Fibroblast of skin of right biceps (primary cell): Measurements from ENCODE around the gene SPTLC3.

Experiments used
- DNase-seq: peaks from one replicate; pipeline ENCODE4 v3.0.0-alpha.2; 2013

Gene SPTLC3

GRCh38 chr20:12987261-12987660 lies 21.5 kb upstream of the SPTLC3 start:
- DNase-seq = no peak

- no peak for DNase-seq
These were observed 19.1 kb upstream of the SPTLC3 start for GRCh38 chr20:12989586-12990115.

- no peak for DNase-seq
These were observed 11.6 kb upstream of the SPTLC3 start for GRCh38 chr20:12997128-12997655.

- DNase-seq = no peak
These were observed 10.7 kb upstream of the SPTLC3 start for GRCh38 chr20:12998046-12998445.

- DNase-seq = no peak
These were observed 9.6 kb upstream of the SPTLC3 start for GRCh38 chr20:12999201-12999600.

- DNase-seq = no peak
These were observed 6.5 kb upstream of the SPTLC3 start for GRCh38 chr20:13002251-13002650.

GRCh38 chr20:13006825-13007224 lies 1.9 kb upstream of the SPTLC3 start:
- peak; percentile 80 for DNase-seq

- no peak for DNase-seq
These were observed 1.2 kb upstream of the SPTLC3 start for GRCh38 chr20:13007596-13007995.

GRCh38 chr20:13009682-13010406 lies 1.1 kb downstream of the SPTLC3 start:
- peak; percentile 93 for DNase-seq

GRCh38 chr20:13012886-13013285 lies 4.1 kb downstream of the SPTLC3 start:
- no peak for DNase-seq

GRCh38 chr20:13013411-13013810 lies 4.6 kb downstream of the SPTLC3 start:
- no peak for DNase-seq

- no peak for DNase-seq
These were observed 8.5 kb downstream of the SPTLC3 start for GRCh38 chr20:13017235-13017634.

GRCh38 chr20:13017883-13018535 lies 9.2 kb downstream of the SPTLC3 start:
- no peak for DNase-seq

- DNase-seq = no peak
These were observed 12.6 kb downstream of the SPTLC3 start for GRCh38 chr20:13021205-13021970.

GRCh38 chr20:13022401-13023155 lies 13.8 kb downstream of the SPTLC3 start:
- peak; percentile 78 for DNase-seq

- peak; percentile 53 for DNase-seq
These were observed 15.8 kb downstream of the SPTLC3 start for GRCh38 chr20:13024596-13024995.

GRCh38 chr20:13025181-13025580 lies 16.4 kb downstream of the SPTLC3 start:
- DNase-seq = no peak

- peak; percentile 55 for DNase-seq
These were observed 19.2 kb downstream of the SPTLC3 start for GRCh38 chr20:13028001-13028400.

GRCh38 chr20:13028673-13029072 lies 19.9 kb downstream of the SPTLC3 start:
- no peak for DNase-seq

- DNase-seq = peak; percentile 94
These were observed 21.1 kb downstream of the SPTLC3 start for GRCh38 chr20:13029687-13030375.

- no peak for DNase-seq
These were observed 23.0 kb downstream of the SPTLC3 start for GRCh38 chr20:13031751-13032150.

GRCh38 chr20:13034115-13034514 lies 25.3 kb downstream of the SPTLC3 start:
- DNase-seq = peak; percentile 36
